T-cell (primary cell): Measurements from ENCODE around the gene TP53INP2. TPM values are rescaled to one million over a fixed set of nuclear protein-coding genes. Genes with fewer than 3 reads are reported as not detected.

Experiments
- ATAC-seq, 4 experiments: fragments of 200-7000 bp in 3 of 4; fragments of 150-1000 bp in 1 of 4; cut with Tn5 transposase; replicated peaks in 1 of 4; 1 replicate in 3 of 4; 2 replicates in 1 of 4; pipeline ENCODE4 v1.10.0; 2021; ENCODE audit warnings: moderate library complexity in 3 of 4, mild to moderate bottlenecking in 2 of 4, moderate number of reproducible peaks in 1 of 4
- CTCF ChIA-PET, 2 donors: fragments of 300-600 bp; sonication (Branson Sonifier 250); formaldehyde crosslinking; loops; one replicate each; lab custom pipeline; 2022; ENCODE audit warnings: antibody characterized with exemption in 2 of 2; lab: Charles Lee
- POLR2A ChIA-PET, 2 donors: fragments of 300-600 bp; sonication (Branson Sonifier 250); formaldehyde crosslinking; loops; one replicate each; lab custom pipeline; 2022; ENCODE audit warnings: antibody characterized with exemption in 2 of 2; lab: Charles Lee
- DNase-seq, 35 experiments: peaks; one replicate each; pipeline versions ENCODE4 v3.0.0 to v3.0.0-alpha.2; 2013 to 2023
- H3K27ac ChIP-seq: one replicate; pipeline ENCODE4 v1.5.1; 2013; ENCODE audit warnings: low read length
- H3K27me3 ChIP-seq, 2 experiments: replicated peaks in 1 of 2; 1 replicate in 1 of 2; 2 replicates in 1 of 2; pipeline versions ENCODE4 v1.6.1 to v1.7.0; 2013; ENCODE audit warnings: low read length in 1 of 2, mixed read lengths in 1 of 2; ENCODE audit not compliant: control insufficient read depth in 2 of 2, insufficient read depth in 2 of 2; ENCODE audit errors: extremely low read depth in 1 of 2
- H3K36me3 ChIP-seq, 2 donors: 1 replicate in 1 of 2; 2 replicates in 1 of 2; pipeline versions ENCODE4 v1.6.1 to v1.7.0; 2013; ENCODE audit warnings: low read length in 1 of 2; ENCODE audit not compliant: control insufficient read depth in 2 of 2, insufficient read depth in 1 of 2; ENCODE audit errors: extremely low read depth in 1 of 2
- H3K4me1 ChIP-seq, 2 experiments: 1 replicate in 1 of 2; 2 replicates in 1 of 2; pipeline versions ENCODE4 v1.6.1 to v1.7.0; 2013; ENCODE audit warnings: low read length in 2 of 2, mixed read lengths in 1 of 2; ENCODE audit not compliant: insufficient read depth in 2 of 2, control insufficient read depth in 1 of 2; ENCODE audit errors: extremely low read depth in 1 of 2
- H3K4me3 ChIP-seq, 2 donors: 1 replicate in 1 of 2; 2 replicates in 1 of 2; pipeline versions ENCODE4 v1.5.1 to v1.7.0; 2013; ENCODE audit warnings: mild to moderate bottlenecking in 2 of 2, low read length in 1 of 2, moderate library complexity in 1 of 2; ENCODE audit not compliant: control insufficient read depth in 1 of 2; ENCODE audit errors: extremely low read depth in 1 of 2
- H3K9me3 ChIP-seq: 2 replicates; pipeline ENCODE4 v1.7.0; 2013
- H3K27ac Mint-ChIP-seq, 2 donors: one replicate each; pipeline ENCODE4 v1.8.0; 2020 to 2021; ENCODE audit warnings: mild to moderate bottlenecking in 2 of 2, mixed read lengths in 2 of 2
- H3K27me3 Mint-ChIP-seq, 2 donors: one replicate each; pipeline ENCODE4 v1.8.0; 2021 to 2022; ENCODE audit warnings: mixed read lengths in 2 of 2
- H3K36me3 Mint-ChIP-seq: one replicate; pipeline ENCODE4 v1.8.0; 2021; ENCODE audit warnings: mixed read lengths
- H3K4me1 Mint-ChIP-seq, 3 donors: one replicate each; pipeline ENCODE4 v1.8.0; 2020 to 2022; ENCODE audit warnings: mixed read lengths in 3 of 3, mild to moderate bottlenecking in 1 of 3
- H3K4me3 Mint-ChIP-seq, 3 donors: one replicate each; pipeline ENCODE4 v1.8.0; 2020 to 2022; ENCODE audit warnings: mild to moderate bottlenecking in 3 of 3, mixed read lengths in 3 of 3, moderate library complexity in 3 of 3
- H3K9me3 Mint-ChIP-seq, 3 donors: one replicate each; pipeline ENCODE4 v1.8.0; 2020 to 2022; ENCODE audit warnings: mixed read lengths in 3 of 3
- WGBS: methylation state at CpG from one replicate; pipeline ENCODE4 v1.1.5; 2013; ENCODE audit warnings: missing lambda C conversion rate; ENCODE audit not compliant: insufficient coverage; 5-methylcytosine and 5-hydroxymethylcytosine counted together
- total RNA-seq, 35 experiments: library from RNA in 6 of 35; stranded (reverse) in 6 of 35; fragments of 120-200 nt in 1 of 35; gene quantifications; one replicate each; pipeline versions ENCODE4 v1.2.1 to v1.2.4 and lab custom pipeline; 2013 to 2026

TP53INP2 gene
- total RNA-seq, 5 donors from 2014 or later (not counting 1 experiment from before 2014, with no cell fraction given) = 1.3 to 56.7 (median 1.9) TPM

DNA sequence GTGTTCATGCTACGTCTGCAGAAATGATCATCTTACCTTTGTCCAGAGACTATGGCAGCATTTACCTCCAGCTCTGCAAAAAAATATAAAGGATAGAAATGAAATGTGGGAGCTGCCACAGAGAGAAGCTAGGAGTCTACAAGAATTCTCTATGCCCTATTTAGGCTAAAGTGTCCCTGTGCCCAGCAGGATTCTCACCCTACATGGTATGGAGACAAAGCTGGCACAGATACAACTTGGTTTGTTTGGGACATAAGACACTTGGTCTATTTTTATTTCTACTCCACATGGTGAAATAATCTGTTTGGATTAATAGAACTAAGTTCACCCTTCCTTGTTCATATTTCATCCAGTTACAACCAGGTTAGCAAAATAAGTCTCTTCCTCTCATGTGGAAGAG, 28.4 kb downstream of the TP53INP2 start:
- Mint-ChIP-seq H3K36me3 (peaks cover 32% of the 10 kb centered on the region), H3K4me1 (no peaks in the 10 kb centered on the region), H3K27ac (no peak overlapping the region), H3K4me3 (no peak overlapping the region), H3K9me3 (no peaks in the 10 kb centered on the region), H3K27me3 (no peaks in the 10 kb centered on the region)
- no peak overlapping the region for H3K4me3 ChIP-seq
- H3K27me3 ChIP-seq = no peaks in the 10 kb centered on the region
- POLR2A ChIA-PET = no interaction called here
- CTCF ChIA-PET = interaction anchor here in 1 of 2 donors (0.6 kb wide), 2 partner anchors 37 to 215 kb away, joined by 3 to 4 read pairs; no protein-coding TSS in a partner anchor
- H3K4me1 ChIP-seq = no peaks in the 10 kb centered on the region
- H3K36me3 ChIP-seq = peaks cover 3 to 31% of the 10 kb centered on the region in 2 donors
- no peaks in the 10 kb centered on the region for H3K9me3 ChIP-seq
- no peak for DNase-seq
- no CpG with 5 or more reads among the region's 1 CpG for WGBS
- H3K27ac ChIP-seq = no peak overlapping the region
- no peak for ATAC-seq

DNA sequence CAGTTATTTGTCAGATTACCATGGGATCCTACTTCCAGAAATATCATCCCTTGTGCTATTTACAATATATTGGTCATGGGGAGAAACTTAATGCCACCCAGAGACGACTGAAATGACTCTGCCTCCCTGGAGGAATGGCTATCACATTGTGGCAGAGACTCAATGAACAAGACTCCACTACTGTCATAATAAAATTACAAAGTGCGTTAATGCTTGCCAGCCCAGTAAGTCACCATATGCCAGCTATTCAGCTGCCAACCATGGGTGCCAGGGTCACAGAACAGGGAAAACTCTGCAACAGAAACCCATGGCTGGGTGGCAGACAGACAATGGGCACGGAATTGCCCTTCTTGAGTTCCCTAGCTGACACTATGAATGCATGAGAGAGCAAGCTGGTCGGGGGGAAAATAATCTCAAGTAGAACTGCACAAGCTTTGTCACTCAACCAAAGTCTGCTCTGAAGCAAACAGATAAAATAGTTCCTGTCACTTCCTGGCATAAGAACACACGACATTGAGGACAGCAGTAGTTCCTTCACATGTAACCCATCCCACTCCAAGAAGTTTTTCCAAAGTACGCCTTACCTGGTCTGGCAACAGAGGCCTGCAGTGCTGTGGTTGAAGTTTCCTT, 32.1 kb downstream of the TP53INP2 start:
- H3K4me1 Mint-ChIP-seq = no peaks in the 10 kb centered on the region

DNA sequence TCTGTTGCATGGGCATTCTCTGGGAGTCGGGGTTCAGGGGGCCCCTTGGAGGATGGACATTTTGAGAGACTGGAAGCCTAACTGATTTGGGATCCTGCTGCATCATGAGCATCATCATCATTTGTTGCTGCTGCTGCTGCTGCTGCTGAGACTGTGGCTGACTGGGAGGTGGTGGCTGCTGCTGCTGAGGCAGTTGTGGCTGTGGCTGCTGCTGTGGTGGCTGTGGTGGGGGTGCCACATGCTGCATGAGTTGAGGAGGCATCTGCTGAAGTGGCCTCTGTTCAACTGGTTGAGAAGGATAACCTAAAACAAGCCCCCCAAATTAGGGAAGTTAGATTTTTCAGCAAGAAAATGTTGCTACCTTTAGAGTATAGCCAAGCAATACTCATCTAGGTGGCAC, 38.9 kb downstream of the TP53INP2 start:
- 100% methylated on average over 1 of the region's 1 CpG for WGBS
- Histone ChIP-seq H3K27me3 (no peaks in the 10 kb centered on the region), H3K9me3 (no peaks in the 10 kb centered on the region), H3K4me3 (no peak overlapping the region), H3K36me3 (peaks cover 7 to 62% of the 10 kb centered on the region in 2 donors), H3K27ac (no peak overlapping the region), H3K4me1 (no peaks in the 10 kb centered on the region)
- H3K27me3 Mint-ChIP-seq = no peaks in the 10 kb centered on the region
- CTCF ChIA-PET = no interaction called here
- H3K27ac Mint-ChIP-seq = no peak overlapping the region
- ATAC-seq (no peak), DNase-seq (no peak)
- no peak overlapping the region for H3K4me3 Mint-ChIP-seq
- H3K9me3 Mint-ChIP-seq = no peaks in the 10 kb centered on the region
- POLR2A ChIA-PET = no interaction called here
- H3K4me1 Mint-ChIP-seq = no peaks in the 10 kb centered on the region
- peaks cover 45% of the 10 kb centered on the region for H3K36me3 Mint-ChIP-seq

More for the DNA sequence above, 32.1 kb downstream of the TP53INP2 start:
- Histone ChIP-seq H3K27me3 (no peaks in the 10 kb centered on the region), H3K27ac (no peak overlapping the region), H3K4me1 (no peaks in the 10 kb centered on the region), H3K4me3 (no peak overlapping the region), H3K36me3 (peaks cover 3 to 34% of the 10 kb centered on the region in 2 donors), H3K9me3 (no peaks in the 10 kb centered on the region)
- Mint-ChIP-seq H3K36me3 (peaks cover 41% of the 10 kb centered on the region), H3K4me3 (no peak overlapping the region), H3K9me3 (no peaks in the 10 kb centered on the region), H3K27ac (no peak overlapping the region), H3K27me3 (no peaks in the 10 kb centered on the region)
- ChIA-PET CTCF (no interaction called here), POLR2A (no interaction called here)
- DNase-seq (no peak), ATAC-seq (no peak)
- whole genome bisulfite sequencing = 100% methylated on average over 1 of the region's 6 CpGs

DNA sequence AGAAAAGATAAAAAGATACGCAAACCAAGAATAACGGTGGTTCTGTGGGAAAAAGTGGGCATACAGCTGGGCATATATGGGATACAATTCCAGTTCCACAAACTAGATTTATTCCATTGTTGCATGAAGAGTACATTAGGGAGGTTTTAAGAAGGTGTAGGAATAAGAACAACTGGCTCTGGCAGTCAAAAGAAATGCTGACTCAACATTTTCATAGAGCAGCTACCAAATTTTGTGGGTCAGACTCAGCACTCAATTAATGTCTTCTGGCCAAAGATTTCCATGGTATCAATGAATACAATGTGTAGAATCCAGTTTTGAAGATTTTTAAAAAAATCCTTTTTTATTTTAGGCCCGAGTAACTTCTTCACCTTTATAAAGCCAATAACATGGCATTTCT, 40.2 kb downstream of the TP53INP2 start:
- WGBS = no CpG with 5 or more reads among the region's 3 CpGs
- DNase-seq (no peak), ATAC-seq (no peak)
- Histone ChIP-seq H3K4me1 (no peaks in the 10 kb centered on the region), H3K27ac (no peak overlapping the region), H3K9me3 (no peaks in the 10 kb centered on the region), H3K27me3 (no peaks in the 10 kb centered on the region), H3K4me3 (no peak overlapping the region), H3K36me3 (peaks cover 8 to 71% of the 10 kb centered on the region in 2 donors)
- no peak overlapping the region for H3K4me3 Mint-ChIP-seq
- H3K4me1 Mint-ChIP-seq = no peaks in the 10 kb centered on the region
- no peaks in the 10 kb centered on the region for H3K9me3 Mint-ChIP-seq
- CTCF ChIA-PET = no interaction called here
- peaks cover 51% of the 10 kb centered on the region for H3K36me3 Mint-ChIP-seq
- POLR2A ChIA-PET = no interaction called here
- no peak overlapping the region for H3K27ac Mint-ChIP-seq
- H3K27me3 Mint-ChIP-seq = no peaks in the 10 kb centered on the region

DNA sequence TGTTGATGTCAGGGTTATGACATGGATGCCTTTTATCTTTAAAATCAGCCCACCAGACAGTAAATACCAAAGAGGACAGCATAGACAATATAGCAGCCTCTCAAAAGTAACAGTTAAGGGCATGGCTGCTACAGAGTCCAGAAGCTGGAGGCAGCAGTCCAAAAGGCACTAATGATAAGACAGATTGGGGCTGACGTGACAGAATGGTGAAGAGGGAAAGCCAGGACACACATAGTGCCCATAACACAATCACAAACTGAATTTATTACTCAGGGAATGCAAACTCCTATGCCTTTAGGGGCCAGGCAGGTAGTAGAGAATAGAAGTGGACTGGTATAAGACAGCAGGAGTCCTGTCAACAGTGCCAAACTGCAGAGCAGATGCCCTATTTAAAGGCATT, 40.7 kb downstream of the TP53INP2 start:
- Mint-ChIP-seq H3K4me1 (no peaks in the 10 kb centered on the region), H3K27ac (no peak overlapping the region), H3K4me3 (no peak overlapping the region), H3K9me3 (no peaks in the 10 kb centered on the region), H3K36me3 (peaks cover 53% of the 10 kb centered on the region), H3K27me3 (no peaks in the 10 kb centered on the region)
- H3K36me3 ChIP-seq = peaks cover 13 to 76% of the 10 kb centered on the region in 2 donors
- no peaks in the 10 kb centered on the region for H3K9me3 ChIP-seq
- H3K4me3 ChIP-seq = no peak overlapping the region
- no peak for ATAC-seq
- no CpG with 5 or more reads among the region's 1 CpG for WGBS
- no peaks in the 10 kb centered on the region for H3K4me1 ChIP-seq
- H3K27me3 ChIP-seq = no peaks in the 10 kb centered on the region
- no peak overlapping the region for H3K27ac ChIP-seq
- no peak for DNase-seq
- ChIA-PET CTCF (no interaction called here), POLR2A (no interaction called here)

DNA sequence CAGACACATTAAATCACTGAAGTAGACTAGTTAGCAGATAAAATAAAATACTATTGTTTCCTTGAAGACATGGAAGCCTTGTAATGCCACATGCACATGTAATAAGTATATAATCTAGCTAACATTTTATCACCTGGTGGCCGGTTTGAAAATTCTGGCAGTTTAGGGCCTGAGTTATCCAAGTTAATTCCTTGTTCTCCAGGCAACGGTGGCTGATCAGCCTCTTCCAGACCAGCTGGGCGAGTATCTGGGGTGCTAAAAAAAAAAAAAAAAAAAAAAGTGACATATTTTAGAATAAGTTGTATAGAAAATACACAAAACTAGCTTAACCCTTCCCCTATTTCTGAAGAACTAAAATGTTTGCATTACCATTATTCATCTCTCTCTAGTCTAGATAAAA, 42.5 kb downstream of the TP53INP2 start:
- Mint-ChIP-seq H3K9me3 (no peaks in the 10 kb centered on the region), H3K36me3 (peaks cover 45% of the 10 kb centered on the region), H3K4me1 (no peaks in the 10 kb centered on the region), H3K27ac (no peak overlapping the region), H3K27me3 (no peaks in the 10 kb centered on the region), H3K4me3 (no peak overlapping the region)
- ATAC-seq (no peak), DNase-seq (no peak)
- no peaks in the 10 kb centered on the region for H3K4me1 ChIP-seq
- no peak overlapping the region for H3K27ac ChIP-seq
- POLR2A ChIA-PET = interaction anchor here in 1 of 2 donors (0.6 kb wide), 1 partner anchor 371 kb away, joined by 8 read pairs; no protein-coding TSS in a partner anchor
- no peak overlapping the region for H3K4me3 ChIP-seq
- WGBS = no CpG with 5 or more reads among the region's 3 CpGs
- H3K36me3 ChIP-seq = peaks cover 17 to 75% of the 10 kb centered on the region in 2 donors
- CTCF ChIA-PET = interaction anchor here (0.5 to 1.7 kb wide), 3 partner anchors 23 to 398 kb away, joined by 3 to 4 read pairs (median 3); no protein-coding TSS in a partner anchor
- no peaks in the 10 kb centered on the region for H3K9me3 ChIP-seq
- H3K27me3 ChIP-seq = no peaks in the 10 kb centered on the region
